Activated CD4-positive, alpha-beta T cell treated with anti-CD3 and anti-CD28 coated beads for 24 hours (primary cell): ENCODE measurements around the gene ANAPC2.
A peak's percentile ranks its signal among the peaks of the same experiment; 100 is the strongest.

Source experiments
- DNase-seq, 2 donors: peaks; one replicate each; pipeline ENCODE4 v3.0.0-alpha.2; 2020; ENCODE audit warnings: low read depth in 2 of 2

The ANAPC2 gene

DNA sequence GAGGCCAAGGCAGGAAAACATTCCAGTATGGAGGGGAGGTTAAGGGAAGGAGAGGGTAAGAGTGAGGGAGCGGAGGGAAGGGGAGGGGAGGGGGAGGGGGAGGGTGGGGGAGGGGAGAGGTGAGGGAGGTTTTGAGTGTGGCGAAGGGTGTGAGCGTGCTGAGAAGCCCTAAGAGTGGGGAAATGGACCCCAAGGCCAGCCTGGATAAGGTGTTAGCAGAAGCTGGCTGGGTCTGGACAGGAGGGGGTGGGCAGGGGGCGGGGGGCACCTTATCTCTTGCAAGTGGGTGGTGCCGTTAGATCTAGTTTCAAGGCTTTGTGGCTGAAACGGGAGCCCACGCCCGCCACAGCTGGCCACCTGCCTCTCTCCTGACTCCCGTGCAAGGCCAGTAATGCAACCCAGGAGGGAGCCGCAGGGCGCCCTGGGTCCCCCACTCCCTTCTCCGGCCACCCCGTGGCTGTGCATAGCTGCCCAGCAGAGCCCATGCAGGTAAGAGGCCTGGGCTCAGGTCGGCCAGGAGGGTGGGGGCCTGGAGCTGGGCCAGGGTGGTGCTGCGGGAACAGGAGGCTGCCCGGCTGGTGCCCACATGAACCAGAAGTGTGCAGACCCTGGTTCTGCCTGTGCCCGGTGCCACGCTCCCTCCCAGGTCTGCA, 39.6 kb upstream of the ANAPC2 start:
- no peak for DNase-seq

DNA sequence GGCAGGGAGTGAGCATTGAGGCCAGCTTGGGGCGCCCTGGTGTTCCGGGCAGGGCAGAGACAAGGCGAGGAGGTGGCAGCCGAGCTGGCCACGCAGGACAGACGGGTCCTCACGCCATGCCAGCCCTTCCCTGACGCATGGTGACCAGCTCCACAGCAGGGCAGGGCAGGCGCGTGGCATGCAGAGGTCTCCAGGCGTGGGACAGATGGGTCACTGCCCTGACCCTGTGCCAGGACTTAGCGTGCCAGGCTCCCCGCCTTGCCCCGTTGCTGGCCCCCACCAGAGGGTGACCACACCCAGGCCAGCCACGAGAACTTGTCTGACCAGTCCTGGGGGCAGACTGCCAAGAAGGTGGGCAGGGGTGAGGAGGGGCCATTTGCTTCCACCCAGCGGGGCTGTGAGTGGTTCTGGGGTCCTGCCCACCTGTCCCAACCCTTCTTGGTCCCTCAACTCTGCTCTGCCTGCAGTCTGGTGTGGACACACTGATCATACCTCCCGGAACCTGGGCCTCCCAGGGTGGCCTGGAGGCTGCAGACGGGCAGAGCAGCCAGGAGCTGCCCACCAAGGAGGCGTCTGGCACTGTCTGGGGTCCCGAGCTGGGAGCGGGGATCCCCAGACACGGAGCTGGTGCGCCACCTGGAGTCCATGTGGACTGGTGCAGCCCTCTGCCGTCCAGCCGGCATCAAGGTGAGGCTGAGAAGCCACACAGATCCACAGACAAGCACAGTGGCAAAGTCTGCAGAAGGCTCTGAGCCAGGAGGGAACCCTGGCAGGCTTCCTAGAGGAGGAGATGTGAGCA, 38.9 kb upstream of the ANAPC2 start, which contains the start of gene RNF224:
Gene RNF224, plus strand, starts transcription at position 449 of the 799 bp plus-strand sequence. CDS start 834 bp downstream, outside the sequence.
- DNase-seq: peak; percentile 67 to 74

DNA sequence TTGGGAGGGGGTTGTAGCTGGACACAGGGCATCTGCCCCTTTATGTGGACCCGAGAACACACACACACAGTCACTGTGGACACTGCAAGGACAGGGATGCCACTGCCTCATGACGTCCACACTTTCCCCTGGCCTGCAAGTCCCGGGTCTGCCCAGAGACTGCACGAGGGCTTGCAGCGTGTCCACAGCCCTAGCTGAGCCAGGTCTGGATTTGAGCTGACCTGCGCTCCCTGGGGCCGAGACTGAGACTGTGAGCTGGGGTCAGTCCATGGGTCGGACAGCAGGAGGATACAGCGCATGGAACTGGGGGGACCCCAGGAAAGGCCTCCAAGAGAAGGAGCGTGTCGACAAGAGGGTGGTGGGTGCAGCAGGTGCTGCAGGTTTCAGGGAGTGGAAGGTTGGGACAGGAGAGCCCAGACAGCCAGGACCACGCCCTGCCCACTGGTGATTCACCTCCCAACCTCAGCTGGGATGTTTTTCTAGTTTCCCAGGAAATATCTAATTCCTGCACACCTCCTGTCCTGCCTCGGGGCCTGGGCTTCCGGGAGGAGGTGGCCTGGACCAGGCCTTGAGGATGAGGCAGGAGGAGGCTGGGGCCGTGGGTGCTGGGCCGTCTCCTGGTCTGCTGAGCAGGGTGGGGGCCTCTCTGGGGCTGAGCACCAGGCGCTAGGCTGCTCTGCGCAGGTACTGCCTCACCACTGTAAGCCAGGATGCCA, 38.1 kb upstream of the ANAPC2 start:
- no peak for DNase-seq

DNA sequence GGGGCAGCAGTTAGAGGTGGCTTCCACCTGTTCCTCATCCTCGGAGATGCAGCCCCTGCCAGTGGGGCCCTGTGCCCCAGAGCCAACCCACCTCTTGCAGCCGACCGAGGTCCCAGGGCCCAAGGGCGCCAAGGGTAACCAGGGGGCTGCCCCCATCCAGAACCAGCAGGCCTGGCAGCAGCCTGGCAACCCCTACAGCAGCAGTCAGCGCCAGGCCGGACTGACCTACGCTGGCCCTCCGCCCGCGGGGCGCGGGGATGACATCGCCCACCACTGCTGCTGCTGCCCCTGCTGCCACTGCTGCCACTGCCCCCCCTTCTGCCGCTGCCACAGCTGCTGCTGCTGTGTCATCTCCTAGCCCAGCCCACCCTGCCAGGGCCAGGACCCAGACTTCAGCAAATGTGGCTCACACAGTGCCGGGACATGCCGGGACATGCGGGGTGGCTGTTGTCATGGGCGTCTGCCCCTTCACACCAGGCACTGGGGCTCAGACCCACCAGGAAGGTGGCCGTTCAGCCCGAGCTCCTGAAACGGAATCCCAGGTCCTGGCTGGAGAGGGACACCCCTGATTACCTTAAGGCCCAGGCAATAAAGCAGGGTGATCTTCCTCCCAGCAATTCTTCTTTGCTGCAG, 37.5 kb upstream of the ANAPC2 start:
- no peak for DNase-seq

DNA sequence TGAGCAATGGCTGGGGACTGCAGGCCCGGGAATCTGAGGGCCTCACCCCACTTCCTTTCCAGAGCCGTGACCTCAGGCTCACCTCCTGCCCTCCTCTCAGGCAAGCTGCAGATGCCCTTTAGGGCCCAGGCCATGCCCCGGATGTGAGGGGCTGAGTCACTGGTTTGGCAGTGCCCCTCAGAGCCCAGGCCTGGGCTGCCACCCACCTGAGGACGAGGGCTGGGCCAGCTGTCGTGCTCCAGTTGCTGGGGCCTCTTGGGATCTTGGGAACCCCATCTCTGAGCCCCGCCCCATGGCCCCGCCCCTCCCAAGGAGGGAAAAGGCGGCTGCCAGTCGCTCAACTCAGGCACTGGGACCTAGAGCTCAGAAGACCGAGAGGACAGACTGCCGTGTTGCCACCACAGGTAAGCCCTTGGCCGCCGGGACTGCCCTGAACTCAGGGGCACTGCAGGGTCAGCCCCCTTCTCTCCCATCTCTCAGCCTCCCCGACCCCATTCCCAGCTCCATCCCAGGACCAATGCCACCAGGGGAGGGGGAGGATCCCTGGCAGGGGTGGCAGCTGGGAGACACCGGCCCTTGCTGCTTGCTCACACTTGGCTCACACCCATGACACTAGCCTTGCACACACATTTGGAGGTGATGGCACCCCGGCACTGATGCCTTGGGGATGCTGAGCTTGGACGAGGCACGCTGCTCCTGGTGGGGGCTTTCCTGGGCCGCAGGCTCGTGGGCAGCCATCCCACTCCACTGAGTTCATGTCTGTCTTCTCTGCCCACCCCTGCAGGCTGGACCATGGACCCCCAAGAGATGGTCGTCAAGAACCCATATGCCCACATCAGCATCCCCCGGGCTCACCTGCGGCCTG, 36.7 kb upstream of the ANAPC2 start, which contains the start of gene CYSRT1:
Gene CYSRT1, plus strand, starts transcription at position 345 of the 865 bp plus-strand sequence. Its CDS starts 448 bp downstream, at position 793.
- no peak for DNase-seq

DNA sequence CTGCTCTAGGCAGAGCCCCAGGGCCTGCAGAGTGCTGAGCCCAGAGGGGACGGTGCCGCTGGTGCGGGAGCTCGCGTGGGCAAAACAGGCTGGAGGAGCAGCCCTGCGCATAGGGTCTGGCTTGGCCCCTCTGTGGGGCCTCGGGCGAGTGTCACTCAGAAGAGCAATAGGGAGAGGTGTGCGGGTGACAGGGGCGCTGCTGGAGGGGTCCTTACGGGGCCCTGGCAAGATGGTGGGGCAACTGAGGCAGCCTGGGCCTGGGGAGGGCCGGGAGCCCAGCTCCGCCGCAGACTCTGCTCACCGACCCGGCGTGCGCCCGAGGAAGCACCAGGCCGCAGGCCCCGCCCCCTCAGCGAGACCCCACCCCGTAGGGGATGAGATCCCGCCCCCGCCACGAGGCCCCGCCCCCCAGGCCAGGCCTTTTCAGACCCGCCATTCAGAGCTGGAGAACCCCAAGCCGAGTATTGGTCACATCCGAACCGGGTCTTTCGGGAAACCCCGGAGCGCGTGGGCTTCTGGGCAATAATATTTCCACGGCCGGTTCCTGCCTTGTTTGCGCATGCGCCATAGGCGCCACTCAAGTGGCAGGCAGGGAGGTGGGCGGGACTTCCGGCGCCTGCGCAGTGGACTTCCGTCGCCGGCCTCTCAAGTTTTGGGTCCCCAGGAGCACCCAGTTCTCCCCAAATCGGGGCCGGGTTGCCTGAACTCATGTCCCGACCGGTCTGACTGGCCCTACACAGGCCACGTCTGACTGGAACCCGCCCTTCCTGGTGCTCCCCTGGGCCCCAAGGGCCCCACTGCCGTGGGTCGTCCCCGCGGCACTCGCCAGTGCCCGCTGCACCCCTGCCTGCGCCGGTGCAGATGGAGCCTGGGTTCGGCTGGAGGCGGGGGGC, 35.0 kb upstream of the ANAPC2 start:
- peak; percentile 96 to 98 for DNase-seq

- no peak for DNase-seq
Measured at GRCh38 chr9:137222190-137223077, 34.1 kb upstream of the ANAPC2 start, which contains the start of gene RNF208. RNF208 (minus strand) TSS chr9:137222240; CDS start chr9:137221212, 1,028 bp downstream.

DNA sequence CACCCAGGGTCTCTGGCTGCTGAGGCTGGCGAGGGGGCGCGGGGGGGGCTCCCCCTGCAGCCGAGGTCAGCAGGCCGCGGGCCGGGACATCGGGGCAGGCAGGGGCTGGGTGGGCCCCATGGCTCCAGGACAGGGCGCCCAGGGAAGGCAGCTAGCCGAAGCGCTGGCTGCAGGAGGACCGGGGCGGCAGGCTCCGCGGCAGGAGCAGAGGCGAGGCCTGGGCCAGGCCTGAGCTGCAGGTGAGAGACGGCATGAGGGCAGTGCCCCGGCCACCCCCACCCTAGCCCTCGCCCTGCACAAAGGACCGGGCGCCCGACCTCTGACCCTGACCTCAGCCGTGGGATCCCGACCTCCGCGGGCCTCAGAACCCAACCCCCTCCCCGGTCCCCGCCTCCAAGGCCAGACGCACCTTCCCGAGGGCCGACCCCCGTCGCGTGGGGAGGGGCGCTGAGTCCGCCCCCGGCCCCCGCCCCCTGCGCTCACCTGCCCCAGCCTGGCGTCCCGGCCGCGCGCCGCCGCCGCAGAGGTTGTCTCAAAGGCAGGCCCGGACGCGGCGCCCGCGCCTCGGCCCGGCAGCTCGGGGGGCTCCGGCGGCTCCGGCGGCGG, 33.2 kb upstream of the ANAPC2 start:
- DNase-seq: no peak

- no peak for DNase-seq
Measured at GRCh38 chr9:137221095-137221505, 32.7 kb upstream of the ANAPC2 start.

GRCh38 chr9:137220317-137221094, 32.1 kb upstream of the ANAPC2 start:
- no peak for DNase-seq

- no peak for DNase-seq
Measured at GRCh38 chr9:137219757-137220316, 31.5 kb upstream of the ANAPC2 start.

- DNase-seq: no peak
Measured at GRCh38 chr9:137218754-137219271, 30.5 kb upstream of the ANAPC2 start.

DNA sequence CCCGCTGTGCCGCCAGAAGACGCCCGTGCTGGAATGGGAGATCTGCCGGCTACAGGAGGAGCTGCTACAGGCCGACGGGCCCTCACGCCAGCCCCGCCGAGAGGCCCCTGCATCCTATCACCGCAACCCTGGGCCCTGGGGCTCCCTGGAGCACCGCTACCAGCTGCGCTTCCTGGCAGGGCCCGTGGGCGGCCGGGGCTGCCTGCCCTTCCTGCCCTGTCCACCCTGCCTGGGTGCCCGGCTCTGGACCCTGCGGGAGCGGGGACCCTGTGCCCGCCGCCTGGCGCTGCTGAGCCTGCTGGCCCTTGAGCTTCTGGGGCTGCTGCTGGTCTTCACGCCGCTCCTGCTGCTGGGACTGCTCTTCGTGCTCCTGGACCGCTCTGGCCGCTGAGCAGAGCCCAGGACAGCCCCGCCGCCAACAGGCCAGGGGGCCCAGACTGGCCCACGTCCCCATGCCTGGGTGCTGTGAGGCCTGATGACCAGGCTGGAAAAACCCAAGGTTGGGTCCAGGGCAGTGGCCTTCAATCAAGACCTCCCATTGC, 29.9 kb upstream of the ANAPC2 start:
- no peak for DNase-seq

DNA sequence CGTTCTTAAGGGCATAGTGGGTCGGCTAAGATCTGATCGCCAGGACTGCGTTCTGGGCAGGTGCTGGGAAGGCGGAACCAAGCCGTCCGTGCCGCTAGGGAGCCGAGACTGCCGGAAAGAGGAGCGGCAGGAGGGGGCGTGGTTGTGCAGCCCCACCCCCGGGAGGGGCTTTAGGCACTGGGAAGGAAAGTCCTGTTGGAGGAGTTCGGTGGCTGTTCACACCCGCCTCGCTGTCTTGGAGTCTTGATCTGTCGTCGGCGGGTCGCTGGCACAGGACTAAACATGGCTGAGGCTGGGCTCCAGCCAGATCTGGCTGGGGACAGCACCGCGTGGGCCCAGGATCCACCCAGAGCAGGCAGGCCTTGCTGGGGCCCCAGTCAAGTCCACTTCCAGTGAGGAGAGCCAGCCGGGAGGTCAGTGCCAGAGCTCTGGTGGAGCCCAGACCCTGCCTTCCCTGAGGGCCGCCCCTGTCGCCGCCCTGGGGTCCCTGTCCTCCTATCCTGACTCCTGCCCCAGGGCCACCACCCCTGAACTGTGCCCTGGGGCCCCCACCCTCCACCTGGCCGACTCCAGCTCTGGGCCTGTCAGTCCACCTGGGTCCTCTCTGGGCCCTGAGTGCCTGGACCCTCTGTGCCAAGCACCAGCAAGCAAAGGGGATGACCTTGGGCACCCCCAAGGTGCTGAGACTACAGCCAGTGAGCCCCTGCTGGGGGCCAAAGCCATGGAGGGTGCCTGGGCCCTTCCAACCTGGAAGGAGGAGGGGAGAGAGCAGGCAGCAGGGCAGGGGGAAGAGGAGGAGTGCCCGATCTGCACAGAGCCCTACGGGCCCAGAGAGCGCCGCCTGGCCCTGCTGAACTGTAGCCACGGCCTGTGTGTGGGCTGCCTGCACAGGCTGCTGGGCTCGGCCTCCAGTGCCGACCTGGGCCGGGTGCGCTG, 29.2 kb upstream of the ANAPC2 start:
- DNase-seq: no peak

- DNase-seq: no peak
Measured at GRCh38 chr9:137216188-137216965, 28.0 kb upstream of the ANAPC2 start.
